Heart left ventricle (tissue), 13 donors: ENCODE data around the gene TTPAL.

Experiments used
- CTCF ChIP-seq, 12 donors: fragments of 200-600 bp; sonication (generic) in 4 of 12; IDR thresholded peaks; one replicate each; pipeline versions ENCODE4 v1.5.0 to v1.8.0; 2018 to 2022; ENCODE audit warnings: antibody characterized with exemption in 12 of 12, mild to moderate bottlenecking in 5 of 12
- POLR2A ChIP-seq, 2 donors: fragments of 450-650 bp; IDR thresholded peaks; one replicate each; pipeline ENCODE4 v1.6.1; 2017; ENCODE audit warnings: antibody characterized with exemption in 2 of 2, mild to moderate bottlenecking in 2 of 2, moderate library complexity in 2 of 2
- donor health status: ischemic (EF 13 %, LVEDD 7.1; RV severe dilation, severe dysfunction).
- donor health status: DM: no; HTN: yes; CAD: no.
- donor health status: DM: no; HTN: no; CAD: no.
- donor health status: ischemic (EF 25% LVEDD 6.9; RV normal size, moderate dysfunction).
- donor health status: ischemic (EF 25% LVEDD 5.7; RV mildly dilated, moderate dysfunction).
- donor health status: ischemic (EF 35%, LVEDD 5.7; RV mildly dilated, moderate dysfunction).
- donor health status: nonischemic (EF 11% LVEDD 7.7; RV severe dilation, severe dysfunction).
- donor health status: DM: yes; HTN: yes; CAD: no.
- donor health status: PGD.
- donor health status: ischemic (EF 29% LVEDD 5.4; RV normal size, mild dysfunction).
- donor health status: nonischemic (EF 23%, LVEDD 6.1; RV moderate dilation, normal function).

- no peak for TF ChIP-seq CTCF (IDR thresholded peaks at IDR 0.05)
- TF ChIP-seq POLR2A (IDR thresholded peaks at IDR 0.05), result no peak
Measured at GRCh38 chr20:44457016-44457415, 18.7 kb upstream of the TTPAL start.
